ENCODE data around the gene TMEM130.

GRCh38 chr7:98797150-98797549 lies 72.7 kb downstream of the TMEM130 start:
- TF ChIP-seq POLR2A (IDR thresholded peaks at IDR 0.05) (no peak), CTCF (IDR thresholded peaks at IDR 0.05) (no peak)

Data from testis (tissue), 2 donors.